Adipocyte (in vitro differentiated cells): Measurements from ENCODE around the gene CGREF1.
"Not testable (repeated sequence)": the region's sequence is repeated elsewhere in the genome, so short reads cannot be mapped to it uniquely, and the experiment has no call there.

ENCODE experiments used
- DNase-seq: peaks from one replicate; pipeline ENCODE4 v3.0.0-alpha.2; 2015; ENCODE audit warnings: low read depth
- H3K27me3 ChIP-seq: replicated peaks from 2 replicates; pipeline ENCODE4 v1.7.0; 2013; ENCODE audit warnings: mild to moderate bottlenecking, low read length, moderate library complexity; ENCODE audit not compliant: control insufficient read depth, insufficient read depth
- H3K36me3 ChIP-seq: 2 replicates; pipeline ENCODE4 v1.7.0; 2013; ENCODE audit warnings: low read length, mild to moderate bottlenecking, moderate library complexity; ENCODE audit not compliant: control insufficient read depth, insufficient read depth, severe bottlenecking
- H3K4me1 ChIP-seq: 2 replicates; pipeline ENCODE4 v1.7.0; 2013; ENCODE audit warnings: mild to moderate bottlenecking, low read length, moderate library complexity; ENCODE audit not compliant: control insufficient read depth, insufficient read depth
- H3K4me3 ChIP-seq: 2 replicates; pipeline ENCODE4 v1.7.0; 2013; ENCODE audit warnings: mild to moderate bottlenecking, low read length, moderate library complexity
- H3K9ac ChIP-seq: 2 replicates; pipeline ENCODE4 v1.7.0; 2013; ENCODE audit warnings: mild to moderate bottlenecking, low read length, moderate library complexity
- H3K9me3 ChIP-seq: 2 replicates; pipeline ENCODE4 v1.7.0; 2013; ENCODE audit warnings: mild to moderate bottlenecking, low read length, moderate library complexity; ENCODE audit not compliant: control insufficient read depth

CGREF1 gene

DNA sequence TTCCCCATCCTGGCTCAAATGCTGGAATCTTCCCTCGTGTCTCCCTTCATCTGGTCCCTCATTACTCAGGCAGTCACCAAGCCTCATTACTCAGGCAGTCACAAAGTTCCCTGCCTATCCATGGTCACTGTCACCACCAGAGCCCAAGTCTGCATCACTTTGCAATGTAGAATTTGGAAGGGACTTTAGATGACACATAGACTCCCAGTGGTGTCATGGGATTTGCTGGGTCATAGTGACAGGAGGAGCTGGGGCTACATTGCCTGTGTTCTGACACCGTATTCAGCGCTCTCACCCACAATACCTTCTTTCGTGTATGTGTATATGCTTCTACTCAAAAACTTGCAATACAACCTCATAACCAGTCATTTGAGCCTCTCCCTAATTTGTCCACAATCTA, 42.6 kb downstream of the CGREF1 start:
- peaks cover 49% of the 10 kb centered on the region for H3K4me1 ChIP-seq
- no peak for DNase-seq

DNA sequence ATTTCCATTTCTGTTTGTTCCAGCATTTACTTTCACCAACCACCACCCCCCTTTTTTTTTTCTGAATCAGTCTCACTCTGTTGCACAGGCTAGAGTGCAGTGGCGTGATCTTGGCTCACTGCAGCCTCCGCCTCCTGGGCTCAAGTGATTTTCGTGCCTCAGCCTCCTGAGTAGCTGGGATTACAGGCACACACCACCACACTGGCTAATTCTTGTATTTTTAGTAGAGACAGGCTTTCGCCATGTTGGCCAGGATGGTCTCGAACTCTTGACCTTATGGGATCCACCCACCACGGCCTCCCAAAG, 43.4 kb downstream of the CGREF1 start:
- H3K36me3 ChIP-seq, H3K27me3 ChIP-seq, H3K4me3 ChIP-seq, H3K9ac ChIP-seq, H3K9me3 ChIP-seq, DNase-seq: not testable (repeated sequence)
- H3K4me1 ChIP-seq, result peaks cover 44% of the 10 kb centered on the region

More for the DNA sequence above, 42.6 kb downstream of the CGREF1 start:
- no peaks in the 10 kb centered on the region for H3K27me3 ChIP-seq
- H3K9ac ChIP-seq, result no peak overlapping the region
- H3K9me3 ChIP-seq, result no peaks in the 10 kb centered on the region
- H3K36me3 ChIP-seq, result no peaks in the 10 kb centered on the region
- no peak overlapping the region for H3K4me3 ChIP-seq

DNA sequence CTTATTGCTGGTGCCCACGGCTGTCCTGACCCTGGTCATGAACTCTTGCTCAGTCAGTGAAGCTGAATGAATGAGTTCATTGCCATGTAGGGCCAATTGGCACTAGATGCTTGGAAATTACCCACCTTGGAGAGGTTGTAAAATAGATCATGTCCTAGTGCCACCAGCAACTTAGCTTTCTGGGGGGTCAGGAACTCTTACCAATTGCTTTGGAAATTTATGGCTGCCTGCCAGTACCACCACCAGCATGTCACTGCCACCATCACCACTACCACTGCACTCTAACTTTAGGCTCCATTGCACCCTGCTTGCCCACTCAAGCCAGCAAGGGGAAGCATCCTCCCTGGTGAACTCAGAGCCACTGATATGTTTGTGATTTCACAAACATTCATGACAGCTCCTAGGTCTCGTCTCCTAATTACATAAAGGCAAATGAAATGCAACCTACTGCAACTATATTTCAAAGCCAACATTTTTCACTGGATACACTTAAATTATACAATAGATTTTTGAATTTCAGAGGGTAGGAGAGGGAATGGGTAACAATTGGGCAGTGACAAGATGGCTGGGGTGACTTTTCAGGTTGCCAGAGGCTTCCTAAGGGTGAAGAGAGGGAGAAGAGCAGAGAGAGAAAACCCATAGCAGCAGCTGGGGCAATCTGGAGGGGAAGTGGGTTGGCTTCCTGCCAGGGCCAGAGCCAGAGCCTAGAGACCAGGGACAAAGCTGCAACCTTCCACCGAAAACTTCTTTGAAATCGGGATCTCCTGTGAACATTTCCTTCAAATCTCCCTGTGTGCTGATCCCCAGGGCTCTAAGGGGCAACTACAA, 44.0 kb downstream of the CGREF1 start:
- Histone ChIP-seq H3K9ac (no peak overlapping the region), H3K4me1 (peaks cover 44% of the 10 kb centered on the region), H3K27me3 (no peaks in the 10 kb centered on the region), H3K9me3 (no peaks in the 10 kb centered on the region), H3K4me3 (no peak overlapping the region), H3K36me3 (peaks cover 3% of the 10 kb centered on the region)
- no peak for DNase-seq

DNA sequence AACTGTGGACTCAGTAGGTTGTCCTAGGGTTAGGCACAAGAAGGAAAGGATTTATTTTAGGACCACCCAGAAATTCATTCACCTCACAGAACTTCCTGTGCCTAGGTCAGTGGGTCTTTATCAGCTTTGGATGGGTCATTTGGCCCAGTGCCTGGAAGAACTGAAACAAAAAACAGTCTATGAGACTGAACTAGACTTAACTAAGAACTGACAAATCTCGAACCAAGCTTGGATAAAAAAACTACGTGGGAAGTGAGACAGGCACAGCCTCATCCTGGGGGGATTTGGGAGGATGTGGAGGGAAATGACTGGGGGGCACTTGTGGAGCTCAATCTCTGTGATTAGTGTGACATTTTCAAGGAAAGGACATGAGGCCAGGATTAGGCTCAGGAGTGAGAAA, 45.1 kb downstream of the CGREF1 start:
- Histone ChIP-seq H3K27me3 (no peaks in the 10 kb centered on the region), H3K9me3 (no peaks in the 10 kb centered on the region), H3K4me1 (peaks cover 47% of the 10 kb centered on the region), H3K36me3 (peaks cover 13% of the 10 kb centered on the region), H3K9ac (no peak overlapping the region), H3K4me3 (no peak overlapping the region)
- no peak for DNase-seq

DNA sequence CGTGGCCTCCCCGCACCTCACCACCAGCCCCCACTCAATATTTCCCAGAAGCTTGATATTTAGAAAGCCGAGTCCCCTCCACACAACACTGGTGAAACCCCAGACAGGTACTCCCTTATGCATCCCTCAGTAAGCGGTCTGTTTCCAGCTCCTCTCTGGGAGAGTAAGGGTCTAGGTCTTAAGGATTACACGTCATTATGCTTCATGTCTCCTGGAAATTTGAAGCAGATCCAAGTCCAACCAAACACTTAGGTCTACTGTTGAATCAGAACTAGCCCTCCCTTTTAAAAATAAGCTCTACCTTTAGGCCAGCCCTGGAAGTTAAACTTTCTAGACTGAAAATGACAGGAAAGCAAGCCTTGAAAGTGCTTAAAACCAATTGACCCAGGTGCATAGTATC, 46.0 kb downstream of the CGREF1 start:
- Histone ChIP-seq H3K9ac (no peak overlapping the region), H3K4me3 (no peak overlapping the region), H3K27me3 (no peaks in the 10 kb centered on the region), H3K9me3 (no peaks in the 10 kb centered on the region), H3K4me1 (peaks cover 54% of the 10 kb centered on the region), H3K36me3 (peaks cover 21% of the 10 kb centered on the region)
- no peak for DNase-seq

DNA sequence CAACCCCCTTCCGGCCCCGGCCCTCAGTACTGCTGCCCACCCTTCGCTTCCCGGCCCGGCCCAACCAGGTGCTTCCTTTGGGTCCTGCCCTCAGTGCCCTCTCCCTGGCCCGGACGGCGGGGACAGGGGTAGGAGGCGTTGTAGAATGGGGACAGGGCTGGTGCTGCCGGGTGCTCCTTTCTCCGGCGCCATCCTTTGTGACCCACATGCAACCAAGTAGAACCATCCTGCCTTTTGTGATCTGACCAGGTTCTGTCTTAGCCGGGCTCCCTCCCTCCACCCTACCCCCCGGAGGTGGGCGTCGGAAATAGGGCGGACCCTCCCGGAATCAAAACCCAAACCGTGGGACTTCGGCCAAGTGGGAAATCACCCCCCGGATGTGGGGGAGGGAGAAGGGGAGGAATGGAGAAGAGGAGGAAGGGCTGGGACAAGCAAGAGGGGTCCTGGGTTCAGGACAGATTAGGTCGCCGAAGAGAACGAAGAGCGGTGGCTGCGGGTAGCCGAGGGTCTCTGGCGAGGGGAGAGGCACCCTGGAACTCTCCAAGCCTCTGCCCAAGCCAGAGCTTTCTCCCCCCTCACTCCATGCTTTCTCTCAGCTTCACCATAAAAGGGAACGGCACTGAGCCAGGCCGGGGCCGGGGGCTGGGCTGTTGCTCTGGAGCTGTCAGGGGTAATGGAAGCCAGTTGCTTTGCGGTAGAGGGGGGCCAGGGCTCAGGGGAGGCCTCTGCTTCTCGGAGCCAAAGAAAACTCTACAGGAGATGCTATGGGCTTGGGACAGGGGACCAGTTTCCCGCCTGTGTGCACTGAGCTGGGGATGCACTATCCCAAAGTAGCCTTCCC, 46.7 kb downstream of the CGREF1 start:
- H3K9me3 ChIP-seq, result no peaks in the 10 kb centered on the region
- peak; percentile 82 for DNase-seq
- no peaks in the 10 kb centered on the region for H3K27me3 ChIP-seq
- peak overlapping the region; percentile 99 for H3K4me3 ChIP-seq
- H3K36me3 ChIP-seq, result peaks cover 27% of the 10 kb centered on the region
- H3K4me1 ChIP-seq, result peaks cover 52% of the 10 kb centered on the region
- H3K9ac ChIP-seq, result peak overlapping the region; percentile 99

DNA sequence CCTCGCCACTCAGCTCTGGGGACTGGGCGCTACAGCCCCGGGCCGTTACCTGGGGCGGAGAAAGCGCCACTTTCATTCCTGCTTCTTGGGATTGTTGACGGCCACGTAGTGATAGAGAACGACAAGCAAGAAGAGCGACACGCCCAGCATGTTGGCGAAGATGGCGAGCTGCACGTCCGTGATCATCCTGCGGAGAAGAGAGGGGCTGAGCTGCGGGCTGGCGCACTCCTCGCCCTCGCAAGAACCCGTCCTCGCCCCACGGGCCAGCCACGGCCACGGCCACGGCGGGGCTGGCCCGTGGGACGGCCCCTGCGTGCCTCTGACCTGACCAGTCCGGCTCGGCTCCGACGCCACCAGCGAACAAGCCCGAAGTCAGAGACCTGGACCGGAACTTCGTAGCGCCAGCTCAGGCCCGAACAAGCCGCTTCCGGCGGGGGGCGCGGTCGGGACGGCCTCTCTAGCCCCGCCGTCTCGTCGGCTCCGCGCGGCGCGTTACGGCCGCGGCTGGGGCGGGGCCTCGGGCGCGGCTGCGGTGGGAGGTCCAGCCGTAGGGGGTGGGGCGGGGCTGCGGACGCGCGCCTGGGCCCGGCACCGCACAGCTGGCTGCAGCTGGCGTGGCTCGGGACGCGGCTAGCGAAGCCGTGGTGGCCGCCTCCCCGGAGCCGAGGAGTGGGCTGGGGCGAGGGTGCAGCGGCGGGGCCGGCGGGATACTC, 47.5 kb downstream of the CGREF1 start, which contains the start of gene OST4:
Gene OST4 (minus strand): TSS at position 378 of the 713 bp plus-strand sequence.
- Histone ChIP-seq H3K4me3 (peak within 1 kb of the TSS; percentile 99), H3K4me1 (peaks cover 52% of the 10 kb centered on the region), H3K27me3 (no peaks in the 10 kb centered on the region), H3K9ac (peak within 1 kb of the TSS; percentile 99), H3K36me3 (peaks cover 28% of the 10 kb centered on the region), H3K9me3 (no peaks in the 10 kb centered on the region)
- peak; percentile 99 for DNase-seq

DNA sequence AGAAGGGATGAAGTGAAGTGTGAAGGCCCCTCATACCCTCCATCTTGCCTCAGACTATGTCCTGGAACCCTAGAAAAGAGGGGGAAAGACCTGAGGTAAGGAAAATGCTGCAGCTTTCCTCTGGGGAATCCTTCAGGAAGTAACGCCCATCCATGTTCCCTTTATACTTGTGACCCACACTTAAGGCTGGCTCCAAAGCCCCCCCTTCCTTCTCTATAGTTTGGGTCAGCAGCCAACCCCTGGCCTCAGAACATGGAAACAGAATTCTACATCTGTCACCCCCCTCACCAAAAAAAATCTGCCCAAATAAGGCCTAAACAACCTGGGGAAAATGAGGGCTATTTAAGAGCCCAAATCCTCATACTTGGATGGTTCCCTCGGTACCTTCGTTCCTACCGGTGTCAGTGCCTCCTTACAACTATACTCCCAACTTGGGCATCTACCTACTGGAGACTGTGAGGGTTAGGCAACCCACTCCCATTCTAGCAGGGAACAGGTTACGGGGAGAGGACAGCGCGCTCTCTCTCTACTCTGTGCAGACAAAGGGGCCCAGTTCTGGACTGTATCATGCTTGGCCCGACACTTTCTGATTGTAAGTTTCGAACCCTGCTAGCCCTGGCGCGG, 48.2 kb downstream of the CGREF1 start:
- Histone ChIP-seq H3K9ac (peak overlapping the region; percentile 99), H3K36me3 (peaks cover 34% of the 10 kb centered on the region), H3K4me3 (peak overlapping the region; percentile 99), H3K9me3 (no peaks in the 10 kb centered on the region), H3K4me1 (peaks cover 52% of the 10 kb centered on the region), H3K27me3 (no peaks in the 10 kb centered on the region)
- no peak for DNase-seq

DNA sequence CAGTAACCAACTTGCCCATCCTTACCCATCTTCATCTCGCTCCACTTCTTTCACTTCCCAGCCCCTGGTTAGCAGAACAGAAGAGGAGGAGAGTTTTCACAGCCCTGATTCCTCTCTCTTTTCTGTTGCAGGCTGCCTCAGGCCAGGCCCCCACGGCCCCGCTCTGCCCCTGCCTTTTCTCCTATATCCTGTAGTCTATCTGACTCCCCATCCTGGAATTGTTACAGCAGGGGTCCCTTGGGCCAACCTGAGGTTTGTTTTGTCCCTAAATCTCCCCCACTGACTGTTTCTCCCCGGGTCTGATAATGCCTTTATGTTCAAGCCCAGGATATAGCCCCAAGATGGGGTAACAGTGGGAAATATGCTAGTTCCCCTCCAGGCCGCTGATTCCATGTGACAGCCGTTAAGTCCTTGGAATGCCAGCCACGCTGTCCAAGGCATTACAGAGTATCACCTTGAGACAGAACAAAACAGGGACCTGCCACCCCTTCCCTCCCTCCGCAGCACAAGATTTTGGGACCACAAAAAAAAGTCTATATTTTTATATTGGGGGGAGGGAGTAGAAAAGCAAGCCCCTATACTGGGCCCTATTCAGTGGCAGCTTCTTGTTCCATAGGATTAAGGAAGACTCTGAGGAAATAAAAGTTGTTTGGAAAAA, 48.8 kb downstream of the CGREF1 start:
- peaks cover 51% of the 10 kb centered on the region for H3K4me1 ChIP-seq
- H3K9ac ChIP-seq, result peak overlapping the region; percentile 99
- peaks cover 41% of the 10 kb centered on the region for H3K36me3 ChIP-seq
- no peaks in the 10 kb centered on the region for H3K9me3 ChIP-seq
- peak overlapping the region; percentile 99 for H3K4me3 ChIP-seq
- DNase-seq, result no peak
- H3K27me3 ChIP-seq, result no peaks in the 10 kb centered on the region

DNA sequence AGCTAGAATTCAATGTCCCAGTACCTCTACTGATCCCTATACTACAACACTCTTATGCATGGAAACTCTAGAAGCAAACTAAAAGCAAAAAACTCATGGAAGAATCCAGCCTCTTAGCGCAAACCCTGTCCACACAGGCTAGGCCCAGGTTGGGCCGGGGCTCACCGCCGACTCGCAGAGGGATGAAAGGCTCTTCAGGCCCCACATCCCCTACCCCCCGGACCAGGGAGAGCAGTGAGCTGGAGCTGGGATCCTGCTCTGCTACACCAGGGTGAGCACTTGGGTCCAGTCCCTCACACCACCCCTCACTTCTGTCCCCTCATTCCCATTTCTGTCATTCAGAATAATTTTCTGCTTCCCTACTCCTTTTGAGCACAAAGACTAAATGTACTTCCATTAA, 49.5 kb downstream of the CGREF1 start:
- Histone ChIP-seq H3K27me3 (no peaks in the 10 kb centered on the region), H3K4me1 (peaks cover 46% of the 10 kb centered on the region), H3K36me3 (peaks cover 42% of the 10 kb centered on the region), H3K9me3 (no peaks in the 10 kb centered on the region), H3K9ac (peak overlapping the region; percentile 99), H3K4me3 (peak overlapping the region; percentile 99)
- DNase-seq, result no peak
